Measurements from ENCODE around the gene EMP2.

Gene EMP2

GRCh38 chr16:10610499-10611184 is 30.2 kb upstream of the EMP2 start:
- DNase-seq (ENCODE audit: low spot score) = no peak

GRCh38 chr16:10609402-10609774 is 29.0 kb upstream of the EMP2 start:
- DNase-seq (ENCODE audit: low spot score) = peak; percentile 84

- DNase-seq (ENCODE audit: low spot score) = peak; percentile 70
These were observed 28.4 kb upstream of the EMP2 start for GRCh38 chr16:10608687-10609401.

DNA sequence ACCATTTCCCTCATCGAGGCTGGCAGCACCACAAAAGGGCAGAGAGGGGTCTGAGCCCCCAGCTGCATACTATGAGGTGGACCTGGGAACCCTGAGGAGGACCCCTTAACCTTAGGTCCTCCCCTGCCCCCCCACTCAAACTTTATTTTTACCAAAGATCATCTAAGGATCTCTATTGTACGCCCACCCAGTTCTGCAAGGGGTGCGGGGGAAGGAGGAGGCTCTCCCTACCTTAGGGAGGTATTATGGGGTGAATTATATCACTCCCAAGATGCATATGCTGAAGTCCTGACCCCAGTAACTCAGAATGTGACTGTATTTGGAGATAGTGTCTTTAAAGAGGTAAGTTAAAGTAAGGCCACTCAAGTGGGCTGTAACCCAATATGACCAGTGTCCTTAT is 26.8 kb upstream of the EMP2 start:
- no peak for DNase-seq (ENCODE audit: low spot score)

- DNase-seq (ENCODE audit: low spot score) = no peak
These were observed 26.2 kb upstream of the EMP2 start for GRCh38 chr16:10606607-10607006.

DNA sequence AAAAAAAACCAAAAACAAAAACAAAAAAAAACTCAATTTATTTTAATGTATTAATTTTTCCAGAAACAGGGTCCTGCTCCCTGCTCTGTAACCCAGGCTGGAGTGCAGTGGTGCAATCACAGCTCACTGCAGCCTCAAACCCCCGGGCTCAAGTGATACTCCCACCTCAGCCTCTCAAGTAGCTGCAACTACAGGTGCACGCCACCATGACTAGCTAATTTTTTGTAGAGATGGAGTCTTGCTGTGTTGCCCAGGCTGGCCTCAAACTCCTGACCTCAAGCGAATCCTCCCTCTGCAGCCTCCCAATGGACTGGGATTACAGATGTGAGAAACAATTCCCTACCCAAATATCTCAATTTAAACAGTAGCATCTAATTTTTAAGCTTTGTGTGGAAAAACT is 25.2 kb upstream of the EMP2 start:
- DNase-seq (ENCODE audit: low spot score) = no peak

GRCh38 chr16:10601444-10602408 is 21.3 kb upstream of the EMP2 start:
- peak; percentile 27 for DNase-seq (ENCODE audit: low spot score)

DNA sequence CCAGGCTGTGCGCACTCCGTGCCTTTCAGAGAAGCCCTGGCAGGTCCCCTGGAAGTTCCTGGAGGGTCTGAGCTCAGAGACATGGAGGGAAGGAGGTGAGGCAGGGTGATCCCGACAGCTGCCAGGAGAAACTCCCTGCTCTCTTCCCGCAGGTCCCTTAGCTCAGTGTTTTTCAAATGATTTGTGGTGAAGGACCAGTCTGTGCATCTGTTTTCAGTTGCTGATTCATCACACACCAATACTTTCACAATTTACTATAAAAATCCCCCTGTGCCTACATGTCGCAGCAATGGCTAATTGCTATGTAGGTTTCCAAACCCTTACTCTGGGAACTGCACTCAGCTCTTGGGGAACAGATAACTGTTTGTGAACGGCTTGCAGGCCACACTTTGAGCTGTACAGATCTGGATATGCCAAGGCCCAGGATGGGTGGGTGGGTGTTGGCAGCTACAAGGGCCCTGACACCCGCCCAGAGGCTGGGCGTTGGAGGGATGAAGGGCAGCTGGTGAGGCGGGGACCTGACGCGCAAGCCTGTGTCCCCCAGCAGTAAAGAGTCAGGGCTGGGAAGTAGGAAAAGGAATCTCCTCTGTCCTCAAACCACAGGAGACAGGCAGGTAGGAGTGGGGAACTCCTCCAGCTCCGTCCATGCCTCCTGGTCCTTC is 20.5 kb upstream of the EMP2 start:
- DNase-seq (ENCODE audit: low spot score) = peak; percentile 63

DNA sequence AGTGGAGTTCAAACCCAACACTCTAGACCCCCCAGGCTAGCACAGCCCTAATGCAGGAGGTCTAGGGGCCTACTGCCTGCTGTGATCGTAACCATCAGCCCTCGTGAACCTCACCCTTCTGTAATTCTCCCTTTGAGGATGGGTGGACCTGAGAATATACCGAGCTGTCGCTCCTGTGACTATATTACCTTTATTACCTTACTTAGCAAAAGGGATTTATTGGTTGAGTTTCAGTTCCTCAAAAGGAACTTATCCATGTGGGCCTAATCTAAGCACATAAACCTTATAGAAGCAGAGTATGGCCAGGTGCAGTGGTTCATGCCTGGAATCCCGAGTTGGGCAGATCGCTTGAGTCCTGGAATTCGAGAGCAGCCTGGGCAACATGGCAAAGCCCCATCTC is 19.2 kb upstream of the EMP2 start:
- no peak for DNase-seq (ENCODE audit: low spot score)

DNA sequence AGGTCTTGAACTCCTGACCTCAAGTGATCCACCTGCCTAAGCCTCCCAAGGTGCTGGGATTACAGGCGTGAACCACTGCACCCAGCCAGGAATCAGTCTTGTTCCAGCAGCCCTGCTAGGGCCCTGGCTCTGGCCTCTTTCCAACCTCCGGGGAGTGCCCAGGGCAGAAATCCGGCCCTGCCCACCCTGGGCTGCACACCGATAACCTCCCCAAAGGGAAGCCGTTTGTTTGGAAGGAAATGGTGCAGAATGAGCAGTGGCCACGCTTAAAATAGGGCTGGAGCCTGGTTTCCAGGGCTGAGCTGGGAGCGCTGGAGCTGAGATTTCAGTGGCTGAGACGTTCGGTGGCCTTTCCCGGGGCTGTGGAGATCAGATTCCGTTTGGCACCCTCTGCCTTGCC is 17.8 kb upstream of the EMP2 start:
- DNase-seq (ENCODE audit: low spot score) = no peak

DNA sequence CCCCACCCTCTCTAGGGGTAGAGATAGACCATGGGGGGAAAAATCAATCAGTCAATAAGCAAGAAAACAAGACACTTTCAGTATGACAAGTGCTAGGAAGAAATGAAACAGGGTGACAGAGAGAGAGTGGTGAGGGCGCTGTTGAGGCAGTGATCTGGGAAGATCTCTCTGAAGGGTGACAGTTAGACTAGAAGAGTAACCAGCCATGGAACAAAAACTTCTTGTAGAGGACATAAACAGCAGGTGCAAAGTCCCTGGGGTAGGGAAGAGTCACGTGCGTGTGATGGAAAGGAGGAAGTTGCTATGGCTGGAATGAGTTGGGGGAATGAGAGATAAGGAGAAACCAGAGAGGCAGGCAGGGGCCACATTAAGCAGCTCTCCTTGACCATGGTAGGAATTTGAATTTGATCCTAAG is 16.8 kb upstream of the EMP2 start:
- no peak for DNase-seq (ENCODE audit: low spot score)

DNA sequence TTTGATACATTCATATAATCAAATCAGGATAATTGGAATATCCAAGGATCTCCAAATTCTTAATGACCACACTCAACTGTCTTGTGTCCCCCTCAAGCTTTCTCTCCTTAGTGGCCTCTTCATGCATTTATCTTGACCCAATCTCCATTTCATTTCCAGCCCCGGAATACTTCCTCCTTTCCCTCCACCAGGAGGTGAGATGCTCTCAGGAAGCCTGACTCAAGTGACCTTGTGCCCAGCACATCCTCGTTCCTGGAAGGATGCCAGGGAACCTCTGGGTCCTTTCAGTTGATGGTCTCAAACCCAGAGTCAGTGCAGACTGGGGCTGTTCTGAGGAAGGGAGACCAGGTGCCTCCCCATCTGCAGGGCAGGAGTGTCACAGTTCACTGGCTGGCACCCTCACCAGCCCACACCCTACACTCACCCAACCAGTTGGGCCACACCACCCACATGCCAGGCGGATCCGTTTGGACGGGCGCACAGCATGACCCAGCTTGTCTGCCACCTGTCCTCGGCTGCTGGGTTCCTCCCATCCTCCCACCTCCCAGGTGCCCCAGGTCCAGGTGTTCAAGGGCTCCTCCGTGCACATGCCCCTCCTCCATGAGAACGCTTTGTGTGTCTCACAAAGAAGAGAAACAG is 14.0 kb upstream of the EMP2 start:
- DNase-seq (ENCODE audit: low spot score) = no peak

DNA sequence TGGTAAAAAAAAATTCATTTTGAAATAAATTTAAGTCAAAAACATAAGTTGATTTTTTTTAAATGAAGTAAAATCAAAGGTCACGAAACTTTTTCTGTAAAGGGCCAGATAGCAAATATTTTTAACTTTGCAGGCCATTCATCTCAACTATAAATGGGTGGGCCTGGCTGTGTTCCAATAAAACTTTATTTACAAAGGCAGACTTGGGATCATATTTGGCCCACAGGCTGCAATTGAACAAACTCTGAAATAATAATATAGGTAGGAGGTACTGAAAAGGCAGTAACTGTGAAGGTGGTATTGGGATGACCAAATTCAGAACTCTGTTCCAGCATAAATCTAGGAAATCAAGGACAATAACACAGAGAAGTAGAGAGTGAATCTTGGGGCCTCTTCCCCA is 12.2 kb upstream of the EMP2 start:
- DNase-seq (ENCODE audit: low spot score) = no peak

GRCh38 chr16:10590342-10590741 is 9.9 kb upstream of the EMP2 start:
- DNase-seq (ENCODE audit: low spot score) = no peak

DNA sequence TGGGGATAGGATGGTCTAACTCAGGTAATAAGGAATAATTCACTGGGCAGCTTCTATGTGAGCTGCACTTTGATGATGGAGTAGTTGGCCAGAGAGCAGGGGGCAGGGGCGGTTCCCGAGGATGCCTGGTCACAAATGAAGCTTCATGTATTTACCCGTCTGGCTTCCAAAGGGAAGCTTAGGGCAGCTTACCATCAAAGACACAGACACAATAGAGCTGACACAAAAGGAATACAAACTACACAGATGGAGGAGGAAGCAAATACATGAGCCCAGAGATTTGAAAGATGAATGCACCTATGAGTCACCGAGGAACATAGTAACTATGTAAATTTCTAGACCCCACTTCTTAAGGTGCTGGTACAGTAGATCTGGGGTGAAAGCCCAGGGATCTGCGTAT is 8.7 kb upstream of the EMP2 start:
- DNase-seq (ENCODE audit: low spot score) = no peak

DNA sequence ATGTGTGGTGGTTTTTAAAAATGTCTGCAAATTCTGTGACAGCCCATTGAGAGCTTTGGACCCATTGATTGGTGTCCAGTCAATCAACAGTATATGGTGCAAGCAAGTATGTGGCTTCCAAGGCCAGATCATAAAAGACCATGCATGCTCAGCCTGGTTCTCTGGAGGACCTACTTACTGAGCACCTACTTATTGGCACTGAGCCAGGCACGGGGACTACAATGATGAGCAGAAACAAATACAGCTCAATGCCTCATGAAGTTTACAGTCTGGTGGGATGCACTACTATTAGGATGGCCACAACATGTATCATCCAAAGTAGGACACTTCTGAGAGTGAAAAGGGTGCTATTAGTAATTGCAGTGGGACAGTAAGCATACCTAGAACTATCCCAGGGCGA is 7.2 kb upstream of the EMP2 start:
- DNase-seq (ENCODE audit: low spot score) = no peak

DNA sequence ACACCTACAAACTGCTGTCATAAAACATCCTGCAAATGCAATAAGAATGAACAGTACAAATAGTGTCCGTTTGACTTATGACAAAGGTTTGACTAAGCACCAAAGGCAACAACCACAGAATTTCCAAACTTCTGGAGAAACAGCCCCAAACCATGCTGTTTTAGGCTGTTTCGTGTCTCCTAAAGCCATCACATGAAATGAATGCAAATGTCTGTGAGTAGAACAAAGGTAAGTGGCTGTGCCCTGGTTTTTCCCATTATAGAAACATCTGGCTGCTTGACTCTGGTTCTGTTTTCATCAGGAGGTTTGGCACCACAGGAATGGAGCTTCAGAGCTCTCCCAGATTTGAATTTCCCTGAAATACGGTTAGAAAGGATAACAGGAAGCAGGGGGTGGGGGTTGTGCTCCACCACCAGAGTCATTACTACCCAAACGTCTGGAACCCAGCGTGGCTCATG is 4.6 kb upstream of the EMP2 start:
- DNase-seq (ENCODE audit: low spot score) = peak; percentile 72

GRCh38 chr16:10583269-10583668 is 2.9 kb upstream of the EMP2 start:
- DNase-seq (ENCODE audit: low spot score) = no peak

DNA sequence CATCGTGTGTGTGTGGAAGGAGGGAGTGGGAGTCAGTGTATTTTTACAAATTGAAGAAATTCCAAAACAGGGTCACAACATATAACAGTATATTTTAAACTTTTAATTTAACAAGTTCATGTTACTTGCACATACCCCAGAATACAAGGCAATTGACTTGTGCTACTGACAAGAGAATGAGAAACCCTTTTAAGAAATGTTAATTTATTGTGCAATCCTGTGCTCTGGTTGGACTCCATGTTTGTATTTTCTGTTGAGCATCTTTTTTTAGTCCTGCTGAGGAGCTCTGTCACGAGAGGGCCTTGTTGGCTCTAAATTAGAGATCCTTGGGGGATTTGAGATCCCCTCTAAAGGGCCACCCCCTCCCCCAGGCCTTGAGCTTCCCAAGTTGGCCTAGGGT is 1.1 kb upstream of the EMP2 start:
- no peak for DNase-seq (ENCODE audit: low spot score)

DNA sequence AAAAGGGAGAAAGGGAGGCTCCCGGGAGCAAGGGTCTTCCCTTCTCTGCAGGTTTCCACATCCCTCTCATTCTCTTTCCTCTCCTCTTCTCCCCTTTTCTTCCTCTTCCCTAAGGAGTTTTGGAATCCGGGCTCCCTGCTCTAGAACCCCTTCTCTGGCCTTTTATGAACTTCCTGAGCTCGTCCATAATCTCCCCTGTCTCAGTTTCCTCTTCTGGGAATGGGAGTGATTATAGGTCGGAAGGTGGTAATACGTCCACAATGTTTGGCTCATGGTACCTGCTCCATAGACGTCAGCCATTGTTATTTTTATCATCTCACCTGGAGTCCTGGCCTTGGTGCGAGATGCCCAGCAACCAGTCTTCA is 467 bp upstream of the EMP2 start:
- no peak for DNase-seq (ENCODE audit: low spot score)

- DNase-seq (ENCODE audit: low spot score) = no peak
These were observed 828 bp downstream of the EMP2 start for GRCh38 chr16:10579575-10579964.

Measured in AG08395 (cell line).